Measurements from ENCODE around the gene SLFN11. TPM values are rescaled to one million over a fixed set of nuclear protein-coding genes. Genes with fewer than 3 reads are reported as not detected.
"Not testable (repeated sequence)": the region's sequence is repeated elsewhere in the genome, so short reads cannot be mapped to it uniquely, and the experiment has no call there.

The SLFN11 gene
- total RNA-seq, 2 donors from 2014 or later: 3.7 to 7.7 TPM

- ATAC-seq (peak; percentile 50), DNase-seq (peak in 1 of 2 donors; percentile 33)
Measured at GRCh38 chr17:35368081-35368830, 5.2 kb downstream of the SLFN11 start.

GRCh38 chr17:35361027-35361426 lies 12.4 kb downstream of the SLFN11 start:
- intact Hi-C loops (cut with DNase I, micrococcal nuclease): no loop called here
- no peak for DNase-seq
- no peak for ATAC-seq

More at GRCh38 chr17:35368081-35368830, 5.2 kb downstream of the SLFN11 start:
- intact Hi-C loops (cut with DNase I, micrococcal nuclease): no loop called here

GRCh38 chr17:35359398-35359797 lies 14.0 kb downstream of the SLFN11 start:
- ATAC-seq: no peak
- intact Hi-C loops (cut with DNase I, micrococcal nuclease): no loop called here

DNA sequence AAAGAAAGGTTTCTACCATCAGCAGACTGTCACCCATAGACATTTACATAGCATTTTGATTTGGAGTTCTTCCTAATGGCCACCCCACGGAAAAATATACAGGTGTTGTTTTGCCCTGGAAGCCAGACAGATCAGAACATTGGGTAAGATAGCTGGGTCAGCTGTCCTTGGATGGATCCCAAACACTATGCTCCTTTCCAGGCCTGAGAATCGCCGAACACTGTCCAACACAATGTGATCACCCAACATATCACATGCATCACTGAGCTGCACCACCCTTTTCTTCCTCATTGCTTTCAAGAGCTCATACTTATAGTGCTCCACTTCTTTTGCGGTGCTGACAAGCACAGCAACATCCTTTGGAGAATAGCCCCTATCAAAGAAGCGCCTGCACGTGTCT lies 21.1 kb downstream of the SLFN11 start:
- intact Hi-C loops (cut with DNase I, micrococcal nuclease): no loop called here
- no peak for DNase-seq
- ATAC-seq: no peak

More at GRCh38 chr17:35359398-35359797, 14.0 kb downstream of the SLFN11 start:
- no peak for DNase-seq

DNA sequence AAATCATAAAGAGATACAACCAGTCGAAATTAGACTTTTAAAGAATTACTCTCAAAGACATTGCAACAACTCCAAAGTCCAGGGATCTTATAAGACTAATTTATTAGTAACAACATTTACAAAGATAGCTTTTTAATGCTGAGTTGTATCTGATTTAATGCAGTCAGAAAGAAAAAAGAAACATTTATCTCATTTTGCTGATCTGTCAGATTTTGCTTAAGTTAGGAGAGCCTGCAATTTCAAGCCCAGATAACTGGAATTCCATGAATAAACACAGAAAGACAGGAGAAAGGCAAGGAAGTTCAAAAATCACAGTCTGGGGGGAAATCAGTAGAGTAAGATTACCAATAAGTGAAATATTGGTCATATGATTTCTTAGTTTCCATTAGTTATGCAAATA lies 22.9 kb downstream of the SLFN11 start:
- intact Hi-C loops (cut with DNase I, micrococcal nuclease): no loop called here
- ATAC-seq (no peak), DNase-seq (no peak)

DNA sequence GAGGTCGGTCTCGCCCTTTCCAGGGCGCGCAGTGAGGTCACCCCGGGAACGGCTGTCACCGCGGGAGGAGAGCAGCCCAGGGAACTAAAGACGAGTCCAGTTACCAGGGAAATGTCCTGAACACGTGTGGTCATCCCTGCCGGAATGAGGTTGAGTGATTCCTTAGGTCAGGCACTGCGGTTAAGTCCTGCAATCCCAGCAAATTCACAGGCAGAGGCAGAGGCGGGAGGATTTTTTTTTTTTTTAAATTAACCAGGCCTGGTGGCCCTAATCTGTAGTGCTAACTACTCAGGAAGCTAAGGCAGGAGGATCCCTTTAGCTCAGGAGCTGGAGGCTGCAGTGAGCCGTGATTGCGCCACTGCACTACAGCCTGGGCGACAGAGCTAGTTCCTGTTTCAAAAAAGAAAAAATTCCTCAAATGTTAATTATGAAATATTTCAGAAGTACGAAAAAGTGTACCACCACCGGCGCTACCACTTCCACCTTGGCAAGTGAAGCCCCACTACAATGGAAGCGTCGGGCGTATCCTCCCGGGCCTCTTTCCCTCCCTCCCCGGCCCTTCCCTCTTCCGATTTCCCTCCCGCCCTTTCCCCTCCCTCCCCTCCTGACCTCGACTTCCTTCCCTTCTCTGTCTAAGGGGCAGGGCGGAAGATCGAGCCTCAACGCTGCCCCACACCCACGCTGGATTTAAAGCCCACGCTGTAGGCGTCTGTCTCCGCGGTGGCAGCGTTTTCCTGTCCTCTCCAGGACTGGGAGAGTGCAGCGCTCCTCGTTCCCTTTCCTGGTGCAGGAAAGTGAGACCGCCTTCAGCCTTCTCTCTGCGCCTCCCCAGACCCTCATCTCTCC lies 27.3 kb downstream of the SLFN11 start:
- intact Hi-C loops (cut with DNase I, micrococcal nuclease): no loop called here
- DNase-seq (peak; percentile 63 to 65), ATAC-seq (peak; percentile 46)

GRCh38 chr17:35345445-35345925 lies 27.9 kb downstream of the SLFN11 start:
- intact Hi-C loops (cut with DNase I, micrococcal nuclease): no loop called here
- DNase-seq (peak in 1 of 2 donors; percentile 8), ATAC-seq (no peak)

DNA sequence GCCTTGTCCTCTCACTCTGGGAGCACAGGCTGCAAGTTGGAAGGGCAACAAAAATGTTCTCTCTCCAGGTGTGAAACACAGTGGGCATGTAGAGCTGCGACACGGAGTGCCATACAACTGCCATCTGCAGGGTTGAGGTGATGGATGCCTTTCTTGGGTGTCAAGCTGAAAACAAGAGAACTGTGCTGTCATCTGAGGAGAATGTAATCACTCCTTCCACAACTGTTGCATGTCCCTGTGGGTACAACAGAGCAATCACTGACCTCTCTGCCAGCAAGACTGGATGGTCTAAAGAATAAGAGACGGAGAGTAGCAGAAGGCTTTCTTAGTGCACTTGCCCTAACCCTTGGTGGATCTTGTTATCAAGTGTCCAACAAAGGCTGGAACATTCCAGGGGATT lies 29.2 kb downstream of the SLFN11 start:
- ATAC-seq (no peak), DNase-seq (no peak)
- intact Hi-C loops (cut with DNase I, micrococcal nuclease): no loop called here

- intact Hi-C loops (cut with DNase I, micrococcal nuclease): no loop called here
- ATAC-seq: no peak
- DNase-seq: no peak
Measured at GRCh38 chr17:35342276-35342675, 31.1 kb downstream of the SLFN11 start.

DNA sequence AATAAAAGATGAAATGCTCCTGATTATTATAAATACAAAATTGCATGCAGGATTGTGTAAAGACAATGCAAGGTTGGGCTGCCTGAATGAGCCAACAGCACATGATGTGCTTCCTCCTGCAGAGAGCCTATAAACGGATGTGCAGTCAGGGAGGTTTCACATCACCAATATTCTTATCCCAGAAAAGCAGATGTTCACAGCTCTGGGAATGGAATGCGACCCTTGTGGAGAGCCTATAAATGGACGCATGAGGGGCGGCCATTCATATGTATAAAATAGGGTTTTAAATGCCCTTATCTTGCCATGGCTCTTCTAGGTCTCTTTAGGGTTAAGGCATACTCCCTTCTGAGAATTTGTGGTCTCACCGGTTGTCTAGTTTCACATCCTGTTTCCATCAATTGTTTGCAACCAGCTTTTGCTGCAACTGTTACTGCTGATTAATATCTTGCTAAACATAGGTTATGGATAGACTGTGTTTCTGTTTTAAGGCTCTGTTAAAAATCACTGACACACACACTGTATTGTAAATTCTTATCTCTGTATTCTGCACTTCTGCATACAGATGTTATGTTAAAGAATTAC lies 31.9 kb downstream of the SLFN11 start:
- ATAC-seq: no peak
- DNase-seq: no peak
- intact Hi-C loops (cut with DNase I, micrococcal nuclease): no loop called here

GRCh38 chr17:35338230-35338629 lies 35.2 kb downstream of the SLFN11 start:
- DNase-seq (no peak), ATAC-seq (no peak)
- intact Hi-C loops (cut with DNase I, micrococcal nuclease): no loop called here

- DNase-seq (no peak), ATAC-seq (no peak)
- intact Hi-C loops (cut with DNase I, micrococcal nuclease): no loop called here
Measured at GRCh38 chr17:35337364-35337763, 36.1 kb downstream of the SLFN11 start.

GRCh38 chr17:35333578-35333977 lies 39.8 kb downstream of the SLFN11 start:
- DNase-seq; ATAC-seq; intact Hi-C loops (cut with DNase I, micrococcal nuclease): not testable (repeated sequence)

- intact Hi-C loops (cut with DNase I, micrococcal nuclease): no loop called here
- ATAC-seq (no peak), DNase-seq (no peak)
Measured at GRCh38 chr17:35322749-35323148, 50.7 kb downstream of the SLFN11 start.

GRCh38 chr17:35315971-35316370 lies 57.5 kb downstream of the SLFN11 start:
- intact Hi-C loops (cut with DNase I, micrococcal nuclease): loop anchor here in 1 of 2 donors (10.0 kb wide), 1 partner anchor 429 kb away; no protein-coding TSS in a partner anchor
- ATAC-seq (no peak), DNase-seq (no peak)

DNA sequence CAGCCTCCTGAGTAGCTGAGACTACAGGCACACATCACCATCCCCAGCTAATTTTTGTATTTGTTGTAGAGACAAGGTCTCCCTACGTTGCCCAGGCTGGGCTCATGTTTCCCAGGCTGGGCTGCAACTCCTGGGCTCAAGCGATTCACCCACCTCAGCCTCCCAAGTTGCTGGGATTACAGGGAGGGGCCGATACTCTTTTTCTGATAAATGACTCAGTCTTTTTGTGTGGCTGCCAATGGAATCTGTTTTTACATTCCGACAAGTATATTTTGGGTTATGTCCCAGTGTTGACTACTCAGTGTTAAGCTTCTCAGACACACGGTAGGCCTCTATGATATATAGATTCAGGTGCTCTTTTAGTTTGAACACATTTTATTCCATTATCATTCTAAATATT lies 58.1 kb downstream of the SLFN11 start:
- intact Hi-C loops (cut with DNase I, micrococcal nuclease): loop anchor here in 1 of 2 donors (10.0 kb wide), 1 partner anchor 430 kb away; no protein-coding TSS in a partner anchor
- DNase-seq (no peak), ATAC-seq (no peak)

DNA sequence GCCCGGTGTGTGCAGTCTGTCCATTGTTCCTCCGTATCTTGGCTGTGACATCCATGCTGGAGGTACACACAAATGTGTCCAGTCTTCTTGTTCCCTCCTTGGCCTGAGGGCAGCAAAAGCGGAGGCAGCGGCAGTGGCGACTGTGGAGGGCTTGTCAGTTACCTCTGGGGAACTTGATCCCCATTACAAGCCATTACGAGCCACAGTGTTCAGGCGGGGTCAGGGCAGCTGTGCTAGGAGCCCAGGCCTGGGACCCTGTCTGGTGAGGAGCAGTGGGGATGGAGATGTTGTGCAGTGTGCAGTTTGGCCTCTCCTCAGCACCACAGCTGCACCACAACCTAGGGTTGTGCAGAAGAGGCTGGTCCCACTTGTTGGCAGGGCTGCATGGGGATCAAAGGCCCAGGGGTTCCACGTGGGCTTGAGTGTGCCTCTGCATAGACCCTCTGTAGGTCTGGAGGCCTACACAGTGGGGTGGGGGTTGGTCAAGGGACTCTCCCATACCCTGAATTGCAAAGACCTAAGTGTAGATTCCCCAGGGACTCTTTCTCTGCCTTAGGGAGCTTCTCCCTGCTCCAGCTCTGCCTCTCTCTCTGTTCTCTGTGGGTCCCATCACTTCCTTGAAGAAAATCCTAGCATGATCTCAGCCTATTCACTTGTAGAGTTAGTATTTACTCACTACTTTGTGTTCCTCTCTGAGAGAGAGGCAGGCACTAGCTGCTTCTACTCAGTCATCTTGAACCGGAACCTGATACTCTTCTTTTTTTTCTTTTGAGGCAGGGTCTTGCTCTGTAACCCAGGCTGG lies 58.8 kb downstream of the SLFN11 start:
- ATAC-seq: no peak
- peak in 1 of 2 donors; percentile 4 for DNase-seq
- intact Hi-C loops (cut with DNase I, micrococcal nuclease): loop anchor here (5.0 to 10.0 kb wide), 2 partner anchors 218 to 430 kb away; no protein-coding TSS in a partner anchor

DNA sequence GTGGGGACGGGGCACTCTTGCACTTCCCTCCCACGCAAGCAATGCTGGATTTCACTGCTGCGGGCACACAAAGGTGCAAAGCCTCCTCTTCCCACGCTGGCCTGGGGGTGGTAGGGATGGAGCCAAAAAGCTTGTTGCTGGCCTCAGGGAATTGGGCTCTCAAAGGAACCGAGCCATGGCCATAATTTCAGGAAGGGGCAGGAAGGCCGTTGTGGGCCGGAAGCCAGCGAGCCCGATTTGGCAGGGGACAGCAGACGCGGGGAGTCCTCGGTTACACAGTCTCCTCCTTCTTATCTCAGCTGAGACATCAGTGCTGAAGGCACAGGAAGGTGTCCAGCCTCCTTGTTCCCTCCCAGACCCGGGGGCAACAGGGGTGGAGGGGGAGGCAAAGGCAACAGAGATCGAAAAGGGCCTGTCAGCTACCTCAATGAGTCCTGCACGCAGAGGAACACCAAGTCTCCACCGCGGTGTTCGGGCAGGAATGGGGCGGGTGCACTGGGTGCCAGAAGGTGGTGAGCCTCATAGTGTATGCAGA lies 59.5 kb downstream of the SLFN11 start:
- intact Hi-C loops (cut with DNase I, micrococcal nuclease): loop anchor here (2.0 to 10.0 kb wide), 3 partner anchors 218 to 431 kb away; partner anchors contain the start of gene SLFN12L (in 1 of the 2)
- ATAC-seq (no peak), DNase-seq (peak in 1 of 2 donors; percentile 22)
